Endothelial cell of umbilical vein (primary cell): ENCODE measurements around the gene SLC35F3. TPM values are rescaled to one million over a fixed set of nuclear protein-coding genes. Genes with fewer than 3 reads are reported as not detected.

ENCODE experiments used
- BruUV-seq: library from RNA; stranded (reverse); fragments of 400-500 nt; replicated peaks from 2 replicates; lab custom pipeline; 2021; lab: Mats Ljungman, UMichigan
- CTCF ChIA-PET: fragments of 300-600, 350-600 bp; sonication (Branson Sonifier 250); formaldehyde crosslinking; loops from one replicate; lab custom pipeline; 2021; ENCODE audit warnings: antibody characterized with exemption, inconsistent platforms; lab: Charles Lee
- POLR2A ChIA-PET: fragments of 300-600, 350-600 bp; sonication (Branson Sonifier 250); formaldehyde crosslinking; loops from one replicate; lab custom pipeline; 2021; ENCODE audit warnings: antibody characterized with exemption, inconsistent platforms; lab: Charles Lee
- DNase-seq: peaks from one replicate; pipeline ENCODE4 v3.0.0-alpha.2; 2011; ENCODE audit warnings: low read depth, low spot score
- FAIRE-seq: peaks from 2 replicates; lab custom pipeline; 2011; peaks lifted over from hg19 to GRCh38; lab: Jason Lieb, UNC
- H2AFZ ChIP-seq: 2 replicates; pipeline ENCODE4 v1.6.0; 2012; ENCODE audit warnings: low read depth, low read length, control low read depth, inconsistent platforms
- H3K27ac ChIP-seq: 2 replicates; pipeline ENCODE4 v1.5.1; 2011; ENCODE audit warnings: low read depth, mild to moderate bottlenecking, control low read depth, low read length, moderate library complexity; ENCODE audit not compliant: insufficient read depth
- H3K27me3 ChIP-seq, 2 experiments: 2 replicates each; pipeline versions ENCODE4 v1.6.0 to v1.6.1; 2011; ENCODE audit warnings: low read length in 2 of 2, mixed read lengths in 1 of 2; ENCODE audit not compliant: control insufficient read depth in 2 of 2, insufficient read depth in 2 of 2
- H3K36me3 ChIP-seq, 2 experiments: 2 replicates in 1 of 2; 3 replicates in 1 of 2; pipeline ENCODE4 v1.5.1; 2011; ENCODE audit warnings: low read length in 2 of 2, mild to moderate bottlenecking in 1 of 2, moderate library complexity in 1 of 2; ENCODE audit not compliant: control insufficient read depth in 2 of 2, insufficient read depth in 2 of 2; ENCODE audit errors: extremely low read depth in 1 of 2
- H3K4me1 ChIP-seq: 3 replicates; pipeline ENCODE4 v1.5.1; 2011; ENCODE audit warnings: mild to moderate bottlenecking, low read length; ENCODE audit not compliant: control insufficient read depth, insufficient read depth; ENCODE audit errors: extremely low read depth
- H3K4me2 ChIP-seq: 2 replicates; pipeline ENCODE4 v1.6.1; 2011; ENCODE audit warnings: low read length, control low read depth, mixed read lengths; ENCODE audit not compliant: insufficient read depth
- H3K4me3 ChIP-seq, 3 experiments: fragments of 200-600 bp in 1 of 3; sonication (generic), shearing (Covaris generic) in 1 of 3; replicated peaks in 1 of 3; 2 replicates each; pipeline ENCODE4 v1.5.1; 2011 to 2016; ENCODE audit warnings: control low read depth in 3 of 3, low read length in 3 of 3, mild to moderate bottlenecking in 2 of 3, inconsistent platforms in 1 of 3, low read depth in 1 of 3, moderate library complexity in 1 of 3; ENCODE audit not compliant: insufficient read depth in 1 of 3
- H3K79me2 ChIP-seq: 2 replicates; pipeline ENCODE4 v1.6.0; 2012; ENCODE audit warnings: low read length, inconsistent platforms; ENCODE audit not compliant: control insufficient read depth, insufficient read depth
- H3K9ac ChIP-seq: replicated peaks from 2 replicates; pipeline ENCODE3; 2011; ENCODE audit warnings: low read length, control low read depth; ENCODE audit not compliant: insufficient read depth; ENCODE audit errors: extremely low read depth
- H3K9me1 ChIP-seq: replicated peaks from 3 replicates; pipeline ENCODE4 v1.6.0; 2011; ENCODE audit warnings: mild to moderate bottlenecking, low read length; ENCODE audit not compliant: control insufficient read depth, insufficient read depth; ENCODE audit errors: extremely low read depth
- H3K9me3 ChIP-seq: replicated peaks from 2 replicates; pipeline ENCODE4 v1.5.1; 2012; ENCODE audit warnings: low read length, inconsistent platforms; ENCODE audit not compliant: control insufficient read depth, insufficient read depth
- H4K20me1 ChIP-seq: replicated peaks from 2 replicates; pipeline ENCODE3; 2011; ENCODE audit warnings: mild to moderate bottlenecking, low read length; ENCODE audit not compliant: control insufficient read depth, insufficient read depth; ENCODE audit errors: extremely low read depth
- CTCF ChIP-seq, 2 donors: IDR thresholded peaks; 1 replicate in 1 of 2; 2 replicates in 1 of 2; pipeline ENCODE4 v1.5.1; 2011; ENCODE audit warnings: low read length in 2 of 2, mild to moderate bottlenecking in 2 of 2, moderate library complexity in 2 of 2, control low read depth in 1 of 2, inconsistent platforms in 1 of 2, low read depth in 1 of 2; ENCODE audit not compliant: insufficient read depth in 1 of 2; ENCODE audit errors: extremely low read depth in 1 of 2
- EZH2 ChIP-seq: IDR thresholded peaks from 2 replicates; pipeline ENCODE4 v1.6.1; 2012; ENCODE audit warnings: borderline replicate concordance, low read depth, mild to moderate bottlenecking, moderate library complexity, low read length, inconsistent platforms; ENCODE audit not compliant: severe bottlenecking
- GATA2 ChIP-seq: IDR thresholded peaks from 2 replicates; pipeline ENCODE4 v1.7.0; 2011; ENCODE audit warnings: low read depth, mild to moderate bottlenecking, moderate library complexity, mixed read lengths, low read length; ENCODE audit not compliant: insufficient read length, insufficient read depth
- JUN ChIP-seq: IDR thresholded peaks from 2 replicates; pipeline ENCODE4 v1.6.1; 2011; ENCODE audit warnings: borderline replicate concordance, low read depth; ENCODE audit not compliant: insufficient read length, insufficient read depth
- MAX ChIP-seq: IDR thresholded peaks from 2 replicates; pipeline ENCODE4 v1.6.1; 2011; ENCODE audit not compliant: insufficient read depth, insufficient read length
- MYC ChIP-seq: IDR thresholded peaks from one replicate; pipeline ENCODE4 v1.6.1; 2011; ENCODE audit warnings: mild to moderate bottlenecking, low read depth, low read length
- dilution Hi-C: fragments of 300-500 bp; cut with MboI; formaldehyde crosslinking; loops from one replicate; pipeline ENCODE4 v1.15.0; 2019; ENCODE audit warnings: low sequenced_read_pairs; ENCODE audit not compliant: extremely low pct_ligation_motif_present
- intact Hi-C: fragments of 100-400 bp; cut with micrococcal nuclease; formaldehyde crosslinking; loops from one replicate; pipeline ENCODE4 v1.10.0; 2022
- polyA plus RNA-seq, 4 experiments: library from polyadenylated mRNA; depleted of rRNA in 3 of 4; stranded (reverse) in 3 of 4; unstranded in 1 of 4; fragments of >200 nt; gene quantifications; 2 replicates each; pipeline versions ENCODE4 v1.2.1 to v1.2.3, GENCODE V29; 2011 to 2012; ENCODE audit warnings: missing spikeins in 1 of 4
- total RNA-seq: library from RNA; stranded (reverse); gene quantifications from 2 replicates; pipeline ENCODE4 v1.2.3, GENCODE V29; 2021

The SLC35F3 gene
- total and polyA plus RNA-seq, 2 donors (not counting 3 experiments of a cell fraction or from before 2014, with no cell fraction given) = not detected

GRCh38 chr1:233936842-233937241, 32.4 kb downstream of the SLC35F3 start:
- CTCF ChIA-PET = no interaction called here

GRCh38 chr1:233938476-233938875, 34.0 kb downstream of the SLC35F3 start:
- POLR2A ChIA-PET = no interaction called here
- no TSS peak for BruUV-seq
- Histone ChIP-seq H3K27ac (no peak overlapping the region), H3K9me3 (no peaks in the 10 kb centered on the region), H3K79me2 (no peaks in the 10 kb centered on the region), H2AFZ (no peak overlapping the region), H3K9ac (no peak overlapping the region), H3K9me1 (no peaks in the 10 kb centered on the region), H3K4me2 (no peak overlapping the region), H4K20me1 (no peaks in the 10 kb centered on the region), H3K36me3 (no peaks in the 10 kb centered on the region), H3K4me1 (no peaks in the 10 kb centered on the region), H3K4me3 (no peak overlapping the region), H3K27me3 (no peaks in the 10 kb centered on the region)
- CTCF ChIA-PET = no interaction called here
- dilution Hi-C loops (no loop called here), intact Hi-C loops (no loop called here)
- TF ChIP-seq CTCF (IDR thresholded peaks at IDR 0.05; ENCODE audit: extremely low read depth in 1 of 2, insufficient read depth in 1 of 2, low read depth in 1 of 2, low read length in 2 of 2) (no peak), MYC (no peak), GATA2 (no peak), JUN (no peak), MAX (no peak), EZH2 (no peak)
- FAIRE-seq = no peak
- DNase-seq = no peak

More at GRCh38 chr1:233936842-233937241, 32.4 kb downstream of the SLC35F3 start:
- dilution Hi-C loops = no loop called here
- intact Hi-C loops = no loop called here
- no peaks in the 10 kb centered on the region for H3K79me2 ChIP-seq
- BruUV-seq = no TSS peak
- no peaks in the 10 kb centered on the region for H3K4me1 ChIP-seq
- H3K9me1 ChIP-seq = no peaks in the 10 kb centered on the region
- FAIRE-seq = no peak
- H3K4me2 ChIP-seq = no peak overlapping the region
- DNase-seq = no peak
- H3K9me3 ChIP-seq = no peaks in the 10 kb centered on the region
- H3K4me3 ChIP-seq = no peak overlapping the region
- no peak overlapping the region for H2AFZ ChIP-seq
- H3K36me3 ChIP-seq = no peaks in the 10 kb centered on the region
- no peak overlapping the region for H3K9ac ChIP-seq
- TF ChIP-seq JUN (no peak), MYC (no peak)
- no peaks in the 10 kb centered on the region for H4K20me1 ChIP-seq
- no peaks in the 10 kb centered on the region for H3K27me3 ChIP-seq
- POLR2A ChIA-PET = no interaction called here
- no peak overlapping the region for H3K27ac ChIP-seq
